Stimulated activated CD4-positive, alpha-beta T cell treated with anti-CD3 and anti-CD28 coated beads, Interleukin-12 subunit alpha, Interleukin-12 subunit beta, amount 100 ng/mL, for 4 hours (primary cell): ENCODE measurements around the gene STK4.
A peak's percentile ranks its signal among the peaks of the same experiment; 100 is the strongest.
"Not testable (repeated sequence)": the region's sequence is repeated elsewhere in the genome, so short reads cannot be mapped to it uniquely, and the experiment has no call there.

Experiments
- DNase-seq: peaks from one replicate; pipeline ENCODE4 v3.0.0-alpha.2; 2020

Gene STK4

DNA sequence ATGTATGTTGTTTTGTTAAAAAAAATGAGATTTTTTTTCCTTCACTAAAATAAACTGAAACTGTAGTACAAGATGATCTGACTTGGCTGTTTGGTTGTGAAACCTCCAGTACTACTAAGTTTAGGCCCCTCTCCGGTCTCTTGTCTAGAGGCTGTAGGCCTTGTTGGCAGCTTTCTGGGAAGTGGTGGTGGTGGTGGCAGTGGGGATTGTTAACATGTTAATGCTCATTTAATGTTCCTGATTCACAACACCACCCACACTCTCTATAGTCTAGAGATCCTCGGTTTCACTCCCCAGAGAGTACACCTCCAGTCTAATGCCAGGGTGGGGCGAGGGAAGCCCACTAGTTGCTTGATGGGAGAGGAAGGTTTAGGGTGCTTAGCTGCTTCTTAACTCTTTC lies 24.1 kb downstream of the STK4 start:
- DNase-seq, result peak; percentile 40

DNA sequence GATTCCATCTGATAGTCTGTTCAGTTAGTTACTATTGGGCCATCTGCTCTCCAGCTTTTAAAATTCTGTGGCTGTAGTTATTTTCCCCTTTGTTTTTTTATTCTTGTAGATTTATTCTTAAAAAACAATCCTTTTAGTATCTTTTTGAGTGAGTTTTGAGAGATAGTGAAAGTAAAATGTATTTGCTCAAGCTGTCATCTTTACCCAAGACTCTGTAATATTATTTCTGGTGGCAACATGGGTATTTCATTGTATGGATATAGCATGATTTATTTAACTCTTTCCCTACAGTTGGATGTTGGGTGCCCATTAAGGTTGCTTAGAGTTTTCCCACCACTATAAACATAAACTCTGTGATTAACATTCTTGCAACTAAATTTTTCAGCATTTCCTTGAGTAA lies 24.6 kb downstream of the STK4 start:
- DNase-seq, result no peak

DNA sequence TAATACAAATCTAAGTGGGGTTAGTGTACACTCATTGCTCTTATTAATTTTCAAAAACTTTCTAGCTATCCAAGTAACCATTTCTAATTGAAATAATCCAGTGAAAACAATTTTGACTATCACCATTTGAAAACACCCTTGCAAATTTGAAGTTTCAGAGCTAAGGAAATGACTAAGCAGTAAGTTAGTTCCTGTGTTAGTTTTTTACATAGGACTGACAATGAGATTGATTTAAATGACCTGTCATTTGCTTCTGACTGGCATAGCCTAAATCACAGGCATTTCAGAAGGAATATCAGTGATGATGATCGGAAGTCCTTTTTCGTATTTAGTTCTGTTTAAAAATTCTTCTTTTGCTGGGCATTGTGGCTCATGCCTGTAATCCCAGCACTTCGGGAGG lies 27.0 kb downstream of the STK4 start:
- DNase-seq, result no peak

DNA sequence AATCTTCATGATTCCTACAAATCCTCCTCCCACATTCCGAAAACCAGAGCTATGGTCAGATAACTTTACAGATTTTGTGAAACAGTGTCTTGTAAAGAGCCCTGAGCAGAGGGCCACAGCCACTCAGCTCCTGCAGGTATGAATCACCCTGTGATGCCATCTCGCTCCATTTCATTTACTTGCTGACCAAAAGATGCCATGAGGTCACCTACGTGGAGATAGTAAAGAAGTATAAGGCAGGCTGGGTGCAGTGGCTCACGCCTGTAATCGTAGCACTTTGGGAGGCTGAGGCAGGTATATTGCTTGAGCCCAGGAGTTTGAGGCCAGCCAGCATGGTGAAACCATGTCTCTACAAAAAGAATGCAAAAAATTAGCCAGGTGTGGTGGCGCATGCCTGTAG lies 30.9 kb downstream of the STK4 start:
- no peak for DNase-seq

GRCh38 chr20:44997668-44998067 lies 31.4 kb downstream of the STK4 start:
- DNase-seq, result no peak

GRCh38 chr20:45008521-45009049 lies 42.3 kb downstream of the STK4 start:
- DNase-seq, result no peak

- DNase-seq, result no peak
Measured at GRCh38 chr20:45010399-45010828, 44.1 kb downstream of the STK4 start.

- DNase-seq, result peak; percentile 32
Measured at GRCh38 chr20:45011108-45011526, 44.8 kb downstream of the STK4 start.

DNA sequence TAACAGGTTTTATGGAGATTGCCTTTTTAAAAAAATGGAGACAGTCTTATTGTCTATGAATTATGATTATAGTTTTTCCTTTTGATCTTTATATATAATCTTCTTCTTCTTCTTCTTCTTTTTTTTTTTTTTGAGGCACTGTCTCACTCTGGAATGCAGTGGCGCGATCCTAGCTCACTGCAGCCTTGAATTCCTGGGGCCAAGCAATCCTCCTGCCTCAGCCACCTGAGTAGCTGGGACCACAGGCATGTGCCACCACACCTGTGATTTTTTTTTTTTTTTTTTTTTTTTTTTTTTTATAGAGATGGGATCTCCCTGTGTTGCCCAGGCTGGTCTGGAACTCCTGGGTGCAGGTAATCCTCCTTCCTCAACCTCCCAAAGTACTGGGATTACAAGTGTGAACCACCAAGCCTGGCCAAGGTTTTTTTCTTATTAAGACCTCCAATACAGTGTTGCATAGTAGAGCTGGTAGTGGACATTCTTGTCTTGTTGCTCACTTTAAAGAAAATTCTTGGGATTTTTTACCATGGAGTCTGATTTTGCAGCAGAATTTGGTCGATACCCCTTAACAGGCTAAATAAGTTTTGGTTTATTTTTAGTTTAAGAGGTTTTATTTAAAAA lies 46.5 kb downstream of the STK4 start:
- no peak for DNase-seq

DNA sequence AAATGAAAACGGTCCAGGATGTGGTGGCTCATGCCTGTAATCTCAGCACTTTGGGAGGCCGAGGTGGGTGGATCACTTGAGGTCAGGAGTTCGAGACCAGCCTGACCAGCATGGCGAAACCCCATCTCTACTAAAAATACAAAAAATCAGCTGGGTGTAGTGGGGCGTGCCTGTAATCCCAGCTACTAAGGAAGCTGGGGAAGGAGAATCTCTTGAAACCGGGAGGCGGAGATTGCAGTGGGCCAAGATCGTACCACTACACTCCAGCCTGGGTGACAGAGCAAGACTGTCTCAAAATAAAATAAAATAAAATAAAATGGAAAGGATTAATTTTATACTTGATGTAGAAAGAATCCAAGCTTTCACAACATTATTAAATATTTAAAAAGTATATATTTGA lies 47.8 kb downstream of the STK4 start:
- DNase-seq, result not testable (repeated sequence)

DNA sequence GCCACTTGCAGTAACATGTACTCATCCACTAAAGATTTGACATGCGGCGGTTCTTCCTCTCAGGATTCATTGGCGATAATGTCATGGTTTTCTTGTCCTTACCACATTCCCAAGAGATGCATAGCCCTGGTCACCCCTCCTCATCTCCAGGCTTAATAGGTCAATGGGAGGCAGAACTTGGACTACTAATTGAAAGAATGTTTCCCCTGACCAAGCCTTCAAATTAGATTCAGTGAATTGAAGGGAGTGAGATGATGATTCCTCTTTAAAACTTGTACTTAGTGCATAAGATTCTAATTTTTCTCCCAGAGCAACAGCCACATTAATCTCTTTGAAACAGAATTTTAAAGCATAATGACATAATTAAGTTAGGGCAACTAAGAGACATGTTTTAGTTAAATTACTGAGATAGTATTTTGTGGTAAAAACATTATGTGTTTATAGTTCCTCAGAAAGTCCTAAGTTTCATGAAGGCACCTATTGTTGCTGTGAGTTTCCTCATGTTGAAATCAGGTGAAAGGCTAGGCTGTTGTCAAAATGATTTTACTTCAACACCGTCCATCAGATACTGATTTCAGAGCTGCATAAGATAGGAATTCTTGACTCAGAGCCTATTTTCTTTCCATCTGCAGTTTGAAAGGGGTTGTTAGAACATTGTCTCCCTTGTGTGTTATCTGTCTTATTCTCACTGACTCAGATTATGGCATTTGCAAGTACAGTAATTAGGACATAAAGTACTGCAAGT lies 48.5 kb downstream of the STK4 start:
- no peak for DNase-seq

GRCh38 chr20:45016089-45016671 lies 49.9 kb downstream of the STK4 start:
- DNase-seq, result no peak

- no peak for DNase-seq
Measured at GRCh38 chr20:45017281-45017680, 51.0 kb downstream of the STK4 start.

- DNase-seq, result no peak
Measured at GRCh38 chr20:45017857-45018256, 51.5 kb downstream of the STK4 start.

- DNase-seq, result no peak
Measured at GRCh38 chr20:45019027-45019761, 52.9 kb downstream of the STK4 start.

DNA sequence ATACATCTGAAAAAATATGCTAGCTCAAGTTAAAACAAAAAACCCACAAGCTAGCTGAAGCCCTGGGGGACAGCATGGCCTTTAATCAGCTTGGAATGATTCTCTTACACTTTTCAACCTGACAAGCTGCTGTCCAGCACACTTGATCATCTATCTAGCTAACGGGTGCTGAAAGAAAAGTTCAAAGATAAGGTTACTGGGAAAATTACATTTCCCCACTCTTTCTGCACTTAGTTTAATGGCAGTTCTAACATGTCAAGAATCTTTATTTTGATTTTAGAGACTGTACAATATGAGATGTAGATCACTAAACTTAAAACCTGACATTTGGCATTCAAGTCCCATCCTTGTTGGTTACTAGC lies 53.4 kb downstream of the STK4 start:
- DNase-seq, result no peak

DNA sequence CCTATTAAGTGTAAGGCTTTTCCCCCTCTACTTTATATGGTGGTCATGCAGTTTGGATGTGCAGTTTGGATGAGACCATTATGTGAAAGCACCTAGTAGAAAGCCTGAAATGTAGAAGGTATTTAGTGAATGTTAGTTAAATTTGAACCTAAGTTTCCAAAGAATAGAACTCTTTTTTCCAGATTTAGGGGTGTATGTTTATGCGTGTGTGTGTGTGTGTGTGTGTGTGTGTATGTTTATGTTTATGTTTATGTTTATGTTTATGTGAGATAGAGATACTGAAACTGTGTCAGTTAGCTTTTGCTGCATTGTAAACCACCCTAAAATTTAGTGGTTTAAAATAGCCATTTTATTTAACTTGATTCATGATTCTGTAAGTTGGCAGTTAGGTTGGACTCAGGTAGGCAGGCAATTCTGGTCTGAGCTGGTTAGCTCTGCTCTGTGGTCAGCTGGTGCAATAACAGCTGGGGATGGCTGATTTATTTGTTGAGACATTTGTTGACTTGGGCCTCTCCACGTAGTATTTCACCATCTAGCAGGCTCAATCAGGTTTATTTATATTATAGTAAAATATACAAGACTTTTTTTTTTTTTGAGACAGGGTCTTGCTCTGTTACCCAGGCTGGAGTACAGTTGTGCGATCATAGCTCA lies 54.0 kb downstream of the STK4 start:
- DNase-seq, result no peak

DNA sequence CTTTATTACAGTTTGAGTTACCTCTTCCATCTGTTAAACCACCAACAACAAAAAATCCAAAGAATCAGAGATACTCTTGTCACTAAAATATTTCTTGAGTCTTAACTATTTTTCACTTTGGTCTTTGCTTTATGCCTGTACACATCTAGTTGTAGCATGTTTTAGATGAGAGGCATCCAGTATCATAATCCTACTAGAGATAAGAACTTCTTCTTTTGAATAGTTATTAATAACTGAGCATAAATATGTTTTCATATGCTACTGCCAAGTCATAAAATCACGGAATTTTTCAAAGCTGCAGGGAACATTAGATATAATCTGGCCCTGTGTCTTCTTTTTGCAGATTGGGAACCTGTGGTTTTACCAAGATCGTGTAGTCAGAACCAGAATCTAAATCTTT lies 55.3 kb downstream of the STK4 start:
- no peak for DNase-seq

- not testable (repeated sequence) for DNase-seq
Measured at GRCh38 chr20:45023140-45023539, 56.8 kb downstream of the STK4 start.

DNA sequence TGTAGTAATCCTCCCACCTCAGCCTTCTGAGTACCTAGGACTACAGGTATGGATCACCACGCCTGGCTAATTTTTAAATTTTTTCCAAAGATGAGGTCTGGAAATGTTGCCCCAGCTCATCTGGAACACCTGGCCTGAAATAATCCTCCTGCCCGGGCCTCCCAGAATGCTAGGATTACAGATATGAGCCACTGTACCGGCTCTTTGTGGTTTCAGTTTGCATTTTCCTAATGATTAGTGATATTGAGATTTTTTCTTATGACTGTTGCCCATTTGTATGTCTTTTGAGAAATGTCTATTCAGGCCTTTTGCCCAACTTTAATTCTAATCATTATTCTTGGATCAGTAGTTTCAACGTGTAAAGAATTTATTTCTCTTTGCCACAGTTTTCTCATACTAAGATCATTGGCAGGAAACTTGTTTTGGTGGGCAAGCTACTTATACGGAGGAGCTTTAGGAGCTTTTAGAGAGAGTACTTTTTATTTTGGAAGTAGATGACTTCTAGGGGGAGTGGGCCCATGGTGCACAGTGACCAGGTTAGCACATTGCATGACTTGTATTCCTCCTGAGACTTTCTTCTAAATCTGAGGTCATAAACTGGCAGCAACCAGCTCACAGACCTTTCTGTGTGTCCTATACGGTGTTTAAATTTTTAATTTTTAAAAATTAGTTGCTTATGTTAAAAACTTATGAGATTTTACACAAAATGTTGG lies 62.3 kb downstream of the STK4 start:
- no peak for DNase-seq

DNA sequence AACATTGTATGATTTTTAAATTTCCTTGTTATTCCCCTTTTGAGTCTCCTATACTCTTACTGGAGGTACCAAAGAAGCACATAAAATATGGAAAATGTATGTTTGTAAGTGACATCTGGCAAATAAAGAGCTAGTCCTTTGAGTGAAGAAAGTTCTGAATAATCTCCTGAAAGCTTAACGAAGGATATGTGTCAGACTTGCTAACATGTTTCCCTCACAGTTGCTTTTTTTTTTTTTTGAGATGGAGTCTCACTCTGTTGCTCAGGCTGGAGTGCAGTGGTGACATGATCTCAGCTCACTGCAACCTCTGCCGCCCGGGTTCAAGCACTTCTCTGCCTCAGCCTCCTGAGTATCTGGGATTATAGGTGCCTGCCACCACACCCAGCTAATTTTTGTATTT lies 63.6 kb downstream of the STK4 start:
- no peak for DNase-seq

DNA sequence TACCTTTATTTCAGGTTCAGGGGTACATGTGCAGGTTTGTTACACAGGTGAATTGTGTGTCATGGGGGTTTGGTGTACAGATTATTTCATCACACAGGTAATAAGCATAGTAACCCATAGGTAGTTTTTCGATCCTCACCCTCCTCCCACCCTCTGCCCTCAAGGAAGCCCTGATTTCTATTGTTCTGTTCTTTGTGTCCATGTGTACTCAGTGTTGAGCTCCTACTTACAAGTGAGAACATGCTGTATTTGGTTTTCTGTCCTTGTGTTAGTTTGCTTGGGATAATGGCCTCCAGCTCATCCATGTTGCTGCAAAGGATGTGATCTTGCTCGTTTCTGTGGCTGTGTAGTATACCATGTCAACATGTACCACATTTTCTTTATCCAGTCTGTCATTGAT lies 66.0 kb downstream of the STK4 start:
- no peak for DNase-seq
